SU-DHL-6 (cell line): ENCODE results near the gene TCERG1.

Experiments used
- H2AFZ ChIP-seq: fragments of 200-600 bp; sonication (generic); 2 replicates; pipeline ENCODE4 v1.6.1; 2014; ENCODE audit warnings: low read depth, mild to moderate bottlenecking, moderate library complexity, mixed read lengths, antibody characterized with exemption, low read length; ENCODE audit not compliant: severe bottlenecking
- H3F3A ChIP-seq: fragments of 200-600 bp; shearing (Covaris generic); 2 replicates; pipeline ENCODE4 v1.6.0; 2016; ENCODE audit warnings: antibody characterized with exemption, mild to moderate bottlenecking; ENCODE audit not compliant: insufficient read depth
- H3K27ac ChIP-seq: fragments of 200-600 bp; sonication (generic); 2 replicates; pipeline ENCODE4 v1.5.1; 2016; ENCODE audit warnings: low read depth, mild to moderate bottlenecking, low read length, moderate library complexity, mixed read lengths
- H3K27me3 ChIP-seq: fragments of 200-600 bp; sonication (generic), shearing (Covaris generic); 2 replicates; pipeline ENCODE4 v1.6.0; 2014; ENCODE audit warnings: mild to moderate bottlenecking, low read length
- H3K36me3 ChIP-seq: fragments of 200-600 bp; sonication (generic); 2 replicates; pipeline ENCODE4 v1.6.1; 2014; ENCODE audit warnings: mild to moderate bottlenecking, low read length, mixed read lengths
- H3K4me2 ChIP-seq: fragments of 300-600, 200-600 bp; shearing (Covaris generic), sonication (generic); 2 replicates; pipeline ENCODE4 v1.6.0; 2014; ENCODE audit warnings: low read length, low read depth, mild to moderate bottlenecking; ENCODE audit not compliant: poor library complexity, severe bottlenecking
- H3K4me3 ChIP-seq: fragments of 200-600 bp; sonication (generic); 2 replicates; pipeline ENCODE4 v1.5.1; 2014; ENCODE audit warnings: antibody characterized with exemption, low read length, mild to moderate bottlenecking, mixed read lengths; ENCODE audit not compliant: insufficient read depth, poor library complexity, severe bottlenecking
- H3K79me2 ChIP-seq: fragments of 200-600 bp; sonication (generic); 2 replicates; pipeline ENCODE4 v1.6.1; 2014; ENCODE audit warnings: mild to moderate bottlenecking, low read length, moderate library complexity; ENCODE audit not compliant: insufficient read depth
- H3K9ac ChIP-seq: fragments of 200-600 bp; sonication (generic); 2 replicates; pipeline ENCODE4 v1.7.0; 2014; ENCODE audit warnings: mild to moderate bottlenecking, low read length
- H3K9me2 ChIP-seq: fragments of 200-600 bp; sonication (generic); replicated peaks from 2 replicates; pipeline ENCODE4 v1.6.1; 2014; ENCODE audit warnings: low read length; ENCODE audit not compliant: insufficient read depth
- H3K9me3 ChIP-seq: fragments of 200-600 bp; sonication (generic); 2 replicates; pipeline ENCODE4 v1.6.1; 2014; ENCODE audit warnings: low read length, mixed read lengths; ENCODE audit not compliant: insufficient read depth
- H4K20me1 ChIP-seq: fragments of 200-600 bp; sonication (generic); 2 replicates; pipeline ENCODE4 v1.6.1; 2014; ENCODE audit warnings: low read depth, mild to moderate bottlenecking, antibody characterized with exemption, low read length, moderate library complexity, mixed read lengths
- EZH2phosphoT487 ChIP-seq: fragments of 200-600 bp; sonication (generic), shearing (Covaris generic); conservative IDR thresholded peaks from 2 replicates; pipeline ENCODE4 v1.6.1; 2018; ENCODE audit warnings: mild to moderate bottlenecking, antibody characterized with exemption, low read length, moderate library complexity, mixed read lengths
- TF ChIP-seq, protein P1 (sequence below): fragments of 200-600 bp; sonication (generic); IDR thresholded peaks from one replicate; pipeline ENCODE4 v1.5.1; 2017; ENCODE audit warnings: antibody characterized with exemption, mild to moderate bottlenecking, low read length, moderate library complexity; ENCODE audit not compliant: insufficient read depth, poor library complexity, severe bottlenecking

Gene TCERG1

DNA sequence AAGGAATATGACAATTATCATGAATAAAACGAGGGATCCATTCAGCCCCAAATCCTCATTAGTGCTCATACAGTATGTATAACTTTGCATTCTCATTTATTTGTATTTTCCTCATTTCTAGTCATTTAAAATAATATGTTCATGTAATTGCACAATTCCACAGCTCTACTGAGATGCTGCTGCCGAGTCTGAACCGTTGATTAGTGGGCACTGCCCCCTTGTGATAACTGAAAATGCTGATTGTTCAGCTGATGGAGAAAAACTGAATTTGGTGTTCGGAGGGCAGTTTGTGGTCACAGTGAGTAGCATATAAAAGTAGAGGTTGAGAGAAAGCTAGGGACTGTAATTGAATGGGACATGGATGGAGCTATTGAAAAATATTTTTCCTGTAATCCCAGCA is 81.1 kb downstream of the TCERG1 start:
- H4K20me1 ChIP-seq, result no peaks in the 10 kb centered on the region
- H3K4me3 ChIP-seq, result no peak overlapping the region
- no peaks in the 10 kb centered on the region for H3K9me2 ChIP-seq
- no peaks in the 10 kb centered on the region for H3K79me2 ChIP-seq
- no peak overlapping the region for H3K4me2 ChIP-seq
- no peaks in the 10 kb centered on the region for H3F3A ChIP-seq
- TF ChIP-seq, protein P1, sequence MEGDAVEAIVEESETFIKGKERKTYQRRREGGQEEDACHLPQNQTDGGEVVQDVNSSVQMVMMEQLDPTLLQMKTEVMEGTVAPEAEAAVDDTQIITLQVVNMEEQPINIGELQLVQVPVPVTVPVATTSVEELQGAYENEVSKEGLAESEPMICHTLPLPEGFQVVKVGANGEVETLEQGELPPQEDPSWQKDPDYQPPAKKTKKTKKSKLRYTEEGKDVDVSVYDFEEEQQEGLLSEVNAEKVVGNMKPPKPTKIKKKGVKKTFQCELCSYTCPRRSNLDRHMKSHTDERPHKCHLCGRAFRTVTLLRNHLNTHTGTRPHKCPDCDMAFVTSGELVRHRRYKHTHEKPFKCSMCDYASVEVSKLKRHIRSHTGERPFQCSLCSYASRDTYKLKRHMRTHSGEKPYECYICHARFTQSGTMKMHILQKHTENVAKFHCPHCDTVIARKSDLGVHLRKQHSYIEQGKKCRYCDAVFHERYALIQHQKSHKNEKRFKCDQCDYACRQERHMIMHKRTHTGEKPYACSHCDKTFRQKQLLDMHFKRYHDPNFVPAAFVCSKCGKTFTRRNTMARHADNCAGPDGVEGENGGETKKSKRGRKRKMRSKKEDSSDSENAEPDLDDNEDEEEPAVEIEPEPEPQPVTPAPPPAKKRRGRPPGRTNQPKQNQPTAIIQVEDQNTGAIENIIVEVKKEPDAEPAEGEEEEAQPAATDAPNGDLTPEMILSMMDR, result no peak
- no peak for TF ChIP-seq EZH2phosphoT487
- no peaks in the 10 kb centered on the region for H3K9me3 ChIP-seq
- H3K27ac ChIP-seq, result no peak overlapping the region
- H3K27me3 ChIP-seq, result no peaks in the 10 kb centered on the region
- H2AFZ ChIP-seq, result no peak overlapping the region
- H3K36me3 ChIP-seq, result no peaks in the 10 kb centered on the region
- H3K9ac ChIP-seq, result no peak overlapping the region

DNA sequence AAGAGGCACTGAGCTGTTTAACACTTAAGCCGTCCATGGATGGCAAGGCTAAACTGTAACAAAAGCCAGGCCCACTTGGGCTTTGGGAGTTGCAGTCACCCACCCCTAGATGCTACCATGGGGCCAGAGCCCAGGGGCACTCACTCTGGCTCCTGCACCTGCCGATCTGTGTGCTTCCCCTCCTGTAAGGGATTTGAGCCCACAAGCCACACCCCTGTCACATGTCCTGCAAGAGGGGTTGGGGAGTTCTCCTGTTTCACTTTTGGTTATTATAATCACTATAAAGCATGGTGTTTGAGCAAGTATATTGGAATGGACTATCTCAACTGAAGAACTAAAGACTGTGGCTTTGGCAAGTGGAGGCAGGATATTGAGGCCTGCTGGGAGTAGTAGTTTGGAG is 82.9 kb downstream of the TCERG1 start:
- Histone ChIP-seq H3K4me3 (no peak overlapping the region), H3K27me3 (no peaks in the 10 kb centered on the region), H3K9me2 (no peaks in the 10 kb centered on the region), H3K4me2 (no peak overlapping the region), H3K79me2 (no peaks in the 10 kb centered on the region), H3K9ac (no peak overlapping the region), H3K36me3 (no peaks in the 10 kb centered on the region), H4K20me1 (no peaks in the 10 kb centered on the region), H3K9me3 (no peaks in the 10 kb centered on the region), H3F3A (no peaks in the 10 kb centered on the region), H3K27ac (no peak overlapping the region), H2AFZ (no peak overlapping the region)
- TF ChIP-seq EZH2phosphoT487, result no peak
- TF ChIP-seq, protein P1, result no peak

DNA sequence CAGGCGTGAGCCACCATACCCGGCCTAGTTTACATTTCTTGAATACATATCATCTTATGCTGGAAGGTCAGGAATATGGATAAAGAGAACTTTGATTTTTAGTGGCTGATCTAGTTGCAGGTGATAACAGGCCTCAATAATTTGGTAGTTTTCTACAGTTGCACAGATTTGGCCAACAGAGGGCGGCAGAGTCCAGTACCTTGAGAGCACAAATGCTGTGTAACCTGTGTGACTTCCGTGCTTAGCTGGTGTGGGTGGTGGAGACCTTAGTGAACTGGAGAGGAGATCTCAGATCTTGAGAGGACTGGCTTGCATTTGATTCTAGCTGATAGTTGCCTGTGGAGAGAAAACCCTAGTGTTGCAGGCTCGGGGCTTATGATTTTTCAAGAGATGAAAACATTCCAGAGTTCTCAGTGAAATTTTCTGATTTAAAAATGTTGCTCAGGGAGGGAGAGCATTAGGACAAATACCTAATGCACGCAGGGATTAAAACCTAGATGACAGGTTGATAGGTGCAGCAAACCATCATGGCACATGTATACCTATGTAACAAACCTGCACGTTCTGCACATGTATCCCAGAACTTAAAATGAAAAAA is 86.2 kb downstream of the TCERG1 start:
- H3K9me3 ChIP-seq, result no peaks in the 10 kb centered on the region
- no peak overlapping the region for H3K4me2 ChIP-seq
- no peaks in the 10 kb centered on the region for H3K79me2 ChIP-seq
- no peaks in the 10 kb centered on the region for H4K20me1 ChIP-seq
- H2AFZ ChIP-seq, result peak overlapping the region; percentile 37
- H3K4me3 ChIP-seq, result no peak overlapping the region
- no peak overlapping the region for H3K27ac ChIP-seq
- H3K27me3 ChIP-seq, result no peaks in the 10 kb centered on the region
- H3K9ac ChIP-seq, result no peak overlapping the region
- no peaks in the 10 kb centered on the region for H3F3A ChIP-seq
- no peak for TF ChIP-seq EZH2phosphoT487
- TF ChIP-seq, protein P1, result peak; percentile 74
- H3K36me3 ChIP-seq, result no peaks in the 10 kb centered on the region
- no peaks in the 10 kb centered on the region for H3K9me2 ChIP-seq
